Liver (tissue), 9 donors: ENCODE data around the gene ATOH7. TPM values are rescaled to one million over a fixed set of nuclear protein-coding genes. Genes with fewer than 3 reads are reported as not detected.
"Not testable (repeated sequence)": the region's sequence is repeated elsewhere in the genome, so short reads cannot be mapped to it uniquely, and the experiment has no call there.

Experiments
- DNase-seq: peaks from one replicate; pipeline ENCODE4 v3.0.0-alpha.2; 2017; ENCODE audit warnings: low spot score
- H3K27ac ChIP-seq, 2 donors: one replicate each; pipeline ENCODE4 v1.7.0; 2013; ENCODE audit warnings: inconsistent platforms in 2 of 2, low read length in 2 of 2, control low read depth in 1 of 2, low read depth in 1 of 2, mild to moderate bottlenecking in 1 of 2
- H3K27me3 ChIP-seq, 4 donors: one replicate each; pipeline versions ENCODE4 v1.6.1 to v1.7.0; 2013; ENCODE audit warnings: low read length in 3 of 4, inconsistent platforms in 1 of 4, mild to moderate bottlenecking in 1 of 4, moderate library complexity in 1 of 4; ENCODE audit not compliant: control insufficient read depth in 4 of 4, insufficient read depth in 4 of 4
- H3K36me3 ChIP-seq, 4 donors: one replicate each; pipeline versions ENCODE4 v1.6.1 to v1.7.0; 2013; ENCODE audit warnings: low read length in 3 of 4, mild to moderate bottlenecking in 3 of 4, low read depth in 1 of 4, moderate library complexity in 1 of 4; ENCODE audit not compliant: control insufficient read depth in 4 of 4, insufficient read depth in 3 of 4
- H3K4me1 ChIP-seq, 4 donors: one replicate each; pipeline versions ENCODE4 v1.6.1 to v1.7.0; 2013; ENCODE audit warnings: low read length in 3 of 4, mild to moderate bottlenecking in 3 of 4, moderate library complexity in 1 of 4; ENCODE audit not compliant: control insufficient read depth in 4 of 4, insufficient read depth in 4 of 4
- H3K4me3 ChIP-seq, 3 donors: one replicate each; pipeline versions ENCODE4 v1.6.1 to v1.7.0; 2013; ENCODE audit warnings: low read length in 3 of 3, control low read depth in 1 of 3, low read depth in 1 of 3, mild to moderate bottlenecking in 1 of 3
- H3K9ac ChIP-seq, 2 donors: one replicate each; pipeline ENCODE4 v1.7.0; 2013; ENCODE audit warnings: low read length in 2 of 2, mild to moderate bottlenecking in 2 of 2, moderate library complexity in 2 of 2, control low read depth in 1 of 2, low read depth in 1 of 2
- H3K9me3 ChIP-seq, 4 donors: one replicate each; pipeline versions ENCODE4 v1.6.1 to v1.7.0; 2013; ENCODE audit warnings: low read length in 3 of 4; ENCODE audit not compliant: control insufficient read depth in 4 of 4
- EGR1 ChIP-seq, 2 donors: IDR thresholded peaks; 2 replicates each; pipeline ENCODE4 v1.6.1; 2016 to 2018; ENCODE audit warnings: antibody characterized with exemption in 2 of 2, low read depth in 2 of 2
- FOXA2 ChIP-seq: IDR thresholded peaks from 2 replicates; pipeline ENCODE4 v1.6.1; 2016; ENCODE audit warnings: antibody characterized with exemption
- GABPA ChIP-seq, 2 donors: IDR thresholded peaks in 1 of 2; conservative IDR thresholded peaks in 1 of 2; 2 replicates each; pipeline ENCODE4 v1.6.1; 2016; ENCODE audit warnings: antibody characterized with exemption in 2 of 2, mild to moderate bottlenecking in 1 of 2, moderate library complexity in 1 of 2
- HNF4A ChIP-seq, 2 donors: conservative IDR thresholded peaks; 2 replicates each; pipeline ENCODE4 v1.6.1; 2016; ENCODE audit warnings: antibody characterized with exemption in 2 of 2, mild to moderate bottlenecking in 2 of 2
- JUND ChIP-seq, 2 donors: IDR thresholded peaks; 2 replicates each; pipeline ENCODE4 v1.6.1; 2016; ENCODE audit warnings: antibody characterized with exemption in 2 of 2
- NR2F2 ChIP-seq: IDR thresholded peaks from 2 replicates; pipeline ENCODE4 v1.6.1; 2016; ENCODE audit warnings: antibody characterized with exemption
- RAD21 ChIP-seq, 2 donors: IDR thresholded peaks; 2 replicates each; pipeline ENCODE4 v1.6.1; 2016; ENCODE audit warnings: antibody characterized with exemption in 2 of 2, mild to moderate bottlenecking in 2 of 2
- RXRA ChIP-seq, 2 donors: IDR thresholded peaks; 2 replicates each; pipeline ENCODE4 v1.6.1; 2017 to 2018; ENCODE audit warnings: antibody characterized with exemption in 2 of 2, mild to moderate bottlenecking in 1 of 2
- SP1 ChIP-seq: IDR thresholded peaks from 2 replicates; pipeline ENCODE4 v1.6.1; 2018; ENCODE audit warnings: antibody characterized with exemption, mild to moderate bottlenecking
- TAF1 ChIP-seq: conservative IDR thresholded peaks from 2 replicates; pipeline ENCODE4 v1.6.1; 2016; ENCODE audit warnings: antibody characterized with exemption, mild to moderate bottlenecking
- YY1 ChIP-seq: IDR thresholded peaks from 2 replicates; pipeline ENCODE4 v1.6.1; 2016; ENCODE audit warnings: antibody characterized with exemption, mild to moderate bottlenecking
- WGBS: extraction: QIAGEN DNeasy Blood & Tissue Kit; methylation state at CpG from one replicate; pipeline ENCODE4 v1.1.7; 2013; 5-methylcytosine and 5-hydroxymethylcytosine counted together
- polyA plus RNA-seq, 2 donors: library from polyadenylated mRNA; stranded (reverse) in 1 of 2; unstranded in 1 of 2; fragments of 200-250 nt in 1 of 2; fragments of >200 nt in 1 of 2; fragmentation: Nextera tagmentation in 1 of 2; extraction: Ambion mirVana in 1 of 2; gene quantifications; one replicate each; pipeline versions ENCODE4 v1.2.1 to v1.2.3, GENCODE V29; 2013 to 2015
- total RNA-seq, 2 donors: library from RNA; depleted of rRNA; stranded (reverse); fragments of >200 nt; gene quantifications; one replicate each; pipeline ENCODE4 v1.2.3, GENCODE V29; 2014
- TF ChIP-seq, protein P1 (sequence below): IDR thresholded peaks from 2 replicates; pipeline ENCODE4 v1.6.1; 2016; ENCODE audit warnings: antibody characterized with exemption, mild to moderate bottlenecking
- TF ChIP-seq, protein P2 (sequence below): IDR thresholded peaks from 2 replicates; pipeline ENCODE4 v1.6.1; 2016; ENCODE audit warnings: antibody characterized with exemption
- TF ChIP-seq, protein P3 (sequence below): fragments of 150-350 bp; IDR thresholded peaks from 2 replicates; pipeline ENCODE4 v1.5.1; 2017; ENCODE audit warnings: improper control_type of control experiment, low read depth, low read length; ENCODE audit not compliant: missing input control
- TF ChIP-seq, protein P4 (sequence below): IDR thresholded peaks from 2 replicates; pipeline ENCODE4 v1.6.1; 2016; ENCODE audit warnings: antibody characterized with exemption
- donor health status: healthy.
- donor health status: healthy.
- donor health status: healthy.
- donor health status: healthy.
- donor health status: healthy.

ATOH7 gene
- total and polyA plus RNA-seq, 4 donors, result 0.14 to 0.33 TPM; not detected in 2

DNA sequence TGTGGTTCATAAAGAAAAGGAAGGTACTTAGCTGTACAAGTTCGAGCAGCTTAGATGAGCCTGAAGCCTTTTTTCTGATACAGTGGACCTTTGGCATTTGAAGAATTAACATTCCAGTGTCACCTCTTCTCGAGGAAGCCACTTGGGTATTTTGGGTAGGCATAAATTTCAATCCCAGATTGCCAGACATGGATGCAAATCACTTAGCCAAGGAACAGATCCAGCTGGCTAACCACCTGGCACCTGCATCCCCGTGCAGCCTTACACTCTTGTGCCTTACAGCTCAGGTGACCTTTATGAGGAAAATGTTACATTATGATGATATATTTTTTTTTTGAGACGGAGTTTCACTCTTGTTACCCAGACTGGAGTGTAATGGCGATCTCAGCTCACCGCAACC lies 16.0 kb upstream of the ATOH7 start:
- TF ChIP-seq, protein P1, sequence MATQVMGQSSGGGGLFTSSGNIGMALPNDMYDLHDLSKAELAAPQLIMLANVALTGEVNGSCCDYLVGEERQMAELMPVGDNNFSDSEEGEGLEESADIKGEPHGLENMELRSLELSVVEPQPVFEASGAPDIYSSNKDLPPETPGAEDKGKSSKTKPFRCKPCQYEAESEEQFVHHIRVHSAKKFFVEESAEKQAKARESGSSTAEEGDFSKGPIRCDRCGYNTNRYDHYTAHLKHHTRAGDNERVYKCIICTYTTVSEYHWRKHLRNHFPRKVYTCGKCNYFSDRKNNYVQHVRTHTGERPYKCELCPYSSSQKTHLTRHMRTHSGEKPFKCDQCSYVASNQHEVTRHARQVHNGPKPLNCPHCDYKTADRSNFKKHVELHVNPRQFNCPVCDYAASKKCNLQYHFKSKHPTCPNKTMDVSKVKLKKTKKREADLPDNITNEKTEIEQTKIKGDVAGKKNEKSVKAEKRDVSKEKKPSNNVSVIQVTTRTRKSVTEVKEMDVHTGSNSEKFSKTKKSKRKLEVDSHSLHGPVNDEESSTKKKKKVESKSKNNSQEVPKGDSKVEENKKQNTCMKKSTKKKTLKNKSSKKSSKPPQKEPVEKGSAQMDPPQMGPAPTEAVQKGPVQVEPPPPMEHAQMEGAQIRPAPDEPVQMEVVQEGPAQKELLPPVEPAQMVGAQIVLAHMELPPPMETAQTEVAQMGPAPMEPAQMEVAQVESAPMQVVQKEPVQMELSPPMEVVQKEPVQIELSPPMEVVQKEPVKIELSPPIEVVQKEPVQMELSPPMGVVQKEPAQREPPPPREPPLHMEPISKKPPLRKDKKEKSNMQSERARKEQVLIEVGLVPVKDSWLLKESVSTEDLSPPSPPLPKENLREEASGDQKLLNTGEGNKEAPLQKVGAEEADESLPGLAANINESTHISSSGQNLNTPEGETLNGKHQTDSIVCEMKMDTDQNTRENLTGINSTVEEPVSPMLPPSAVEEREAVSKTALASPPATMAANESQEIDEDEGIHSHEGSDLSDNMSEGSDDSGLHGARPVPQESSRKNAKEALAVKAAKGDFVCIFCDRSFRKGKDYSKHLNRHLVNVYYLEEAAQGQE, result no peak
- TF ChIP-seq JUND (IDR thresholded peaks at IDR 0.05) (no peak), RXRA (IDR thresholded peaks at IDR 0.05) (no peak), EGR1 (IDR thresholded peaks at IDR 0.05; ENCODE audit: low read depth in 2 of 2) (no peak), SP1 (no peak), TAF1 (no peak), RAD21 (IDR thresholded peaks at IDR 0.05) (no peak), YY1 (no peak), GABPA (IDR thresholded peaks at IDR 0.05 in 1 of 2, conservative IDR thresholded peaks at IDR 0.05 in 1 of 2) (no peak)
- TF ChIP-seq, protein P2, sequence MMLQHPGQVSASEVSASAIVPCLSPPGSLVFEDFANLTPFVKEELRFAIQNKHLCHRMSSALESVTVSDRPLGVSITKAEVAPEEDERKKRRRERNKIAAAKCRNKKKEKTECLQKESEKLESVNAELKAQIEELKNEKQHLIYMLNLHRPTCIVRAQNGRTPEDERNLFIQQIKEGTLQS, result no peak
- TF ChIP-seq, protein P3, sequence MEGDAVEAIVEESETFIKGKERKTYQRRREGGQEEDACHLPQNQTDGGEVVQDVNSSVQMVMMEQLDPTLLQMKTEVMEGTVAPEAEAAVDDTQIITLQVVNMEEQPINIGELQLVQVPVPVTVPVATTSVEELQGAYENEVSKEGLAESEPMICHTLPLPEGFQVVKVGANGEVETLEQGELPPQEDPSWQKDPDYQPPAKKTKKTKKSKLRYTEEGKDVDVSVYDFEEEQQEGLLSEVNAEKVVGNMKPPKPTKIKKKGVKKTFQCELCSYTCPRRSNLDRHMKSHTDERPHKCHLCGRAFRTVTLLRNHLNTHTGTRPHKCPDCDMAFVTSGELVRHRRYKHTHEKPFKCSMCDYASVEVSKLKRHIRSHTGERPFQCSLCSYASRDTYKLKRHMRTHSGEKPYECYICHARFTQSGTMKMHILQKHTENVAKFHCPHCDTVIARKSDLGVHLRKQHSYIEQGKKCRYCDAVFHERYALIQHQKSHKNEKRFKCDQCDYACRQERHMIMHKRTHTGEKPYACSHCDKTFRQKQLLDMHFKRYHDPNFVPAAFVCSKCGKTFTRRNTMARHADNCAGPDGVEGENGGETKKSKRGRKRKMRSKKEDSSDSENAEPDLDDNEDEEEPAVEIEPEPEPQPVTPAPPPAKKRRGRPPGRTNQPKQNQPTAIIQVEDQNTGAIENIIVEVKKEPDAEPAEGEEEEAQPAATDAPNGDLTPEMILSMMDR, result no peak
- TF ChIP-seq, protein P4, sequence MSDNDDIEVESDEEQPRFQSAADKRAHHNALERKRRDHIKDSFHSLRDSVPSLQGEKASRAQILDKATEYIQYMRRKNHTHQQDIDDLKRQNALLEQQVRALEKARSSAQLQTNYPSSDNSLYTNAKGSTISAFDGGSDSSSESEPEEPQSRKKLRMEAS, result no peak
- Histone ChIP-seq H3K27ac (no peak overlapping the region), H3K4me3 (no peak overlapping the region), H3K4me1 (no peaks in the 10 kb centered on the region), H3K27me3 (no peaks in the 10 kb centered on the region), H3K9ac (no peak overlapping the region), H3K36me3 (no peaks in the 10 kb centered on the region), H3K9me3 (no peaks in the 10 kb centered on the region)
- 83% methylated on average over 6 of the region's 6 CpGs for WGBS
- no peak for DNase-seq

DNA sequence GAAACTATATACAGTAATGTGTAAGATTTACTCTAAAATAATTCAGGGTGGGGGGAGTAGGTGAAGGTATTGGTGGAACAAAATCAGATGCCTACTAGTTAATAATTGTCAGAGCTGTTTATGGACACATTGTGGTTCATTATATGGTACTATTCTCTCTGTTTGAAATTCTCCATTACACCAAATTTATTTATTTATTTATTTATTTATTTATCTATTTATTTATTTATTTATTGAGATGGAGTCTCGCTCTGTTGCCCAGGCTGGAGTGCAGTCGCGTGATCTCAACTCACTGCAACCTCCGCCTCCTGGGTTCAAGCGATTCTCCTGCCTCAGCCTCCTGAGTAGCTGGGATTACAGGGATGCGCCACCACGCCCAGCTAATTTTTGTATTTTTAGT lies 14.5 kb upstream of the ATOH7 start:
- 95% methylated on average over 7 of the region's 7 CpGs for WGBS

DNA sequence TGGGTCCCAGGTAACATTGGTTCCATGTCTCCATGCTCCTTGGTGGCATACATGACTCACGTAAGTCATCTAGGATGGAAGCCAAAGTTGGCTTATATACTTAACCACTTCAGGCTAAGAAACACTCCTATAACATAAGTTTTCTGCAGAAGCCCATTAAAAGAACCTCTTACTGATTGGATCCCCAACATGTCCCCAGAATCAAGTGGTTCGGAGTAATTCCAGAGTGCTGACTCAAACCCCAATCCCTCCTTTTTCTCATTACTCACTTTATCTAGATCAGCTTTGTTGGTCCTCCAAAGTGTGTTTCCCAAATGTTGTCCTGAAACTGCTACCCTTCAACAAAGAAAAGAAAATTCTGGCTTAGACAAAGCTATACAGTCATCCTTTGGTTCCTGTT lies 10.1 kb upstream of the ATOH7 start:
- Histone ChIP-seq H3K4me1 (no peaks in the 10 kb centered on the region), H3K9ac (no peak overlapping the region), H3K36me3 (peaks cover 0 to 4% (median under 1%) of the 10 kb centered on the region in 4 donors), H3K27me3 (no peaks in the 10 kb centered on the region), H3K9me3 (no peaks in the 10 kb centered on the region), H3K4me3 (no peak overlapping the region), H3K27ac (no peak overlapping the region)
- WGBS, result 95% methylated on average over 2 of the region's 2 CpGs
- no peak for DNase-seq
- TF ChIP-seq, protein P3, result no peak
- TF ChIP-seq, protein P4, result no peak
- no peak for TF ChIP-seq NR2F2
- TF ChIP-seq EGR1 (IDR thresholded peaks at IDR 0.05; ENCODE audit: low read depth in 2 of 2), result no peak
- TF ChIP-seq FOXA2, result no peak
- TF ChIP-seq, protein P2, result no peak
- TF ChIP-seq, protein P1, result no peak
- no peak for TF ChIP-seq SP1
- no peak for TF ChIP-seq HNF4A (conservative IDR thresholded peaks at IDR 0.05)

More for the DNA sequence above, 14.5 kb upstream of the ATOH7 start:
- not testable (repeated sequence) for H3K9ac ChIP-seq, H3K36me3 ChIP-seq, H3K4me3 ChIP-seq, H3K9me3 ChIP-seq, DNase-seq, H3K27ac ChIP-seq, H3K4me1 ChIP-seq, H3K27me3 ChIP-seq
